GM15510 (cell line): Measurements from ENCODE around the gene PDE4B.

ENCODE experiments used
- POLR2A ChIP-seq: IDR thresholded peaks from 3 replicates; pipeline ENCODE4 v1.6.1; 2011; ENCODE audit warnings: borderline replicate concordance; ENCODE audit not compliant: insufficient read length; ENCODE audit errors: extremely low read depth

Gene PDE4B

GRCh38 chr1:66281808-66282207 is 489.1 kb downstream of the PDE4B start:
- no peak for TF ChIP-seq POLR2A

DNA sequence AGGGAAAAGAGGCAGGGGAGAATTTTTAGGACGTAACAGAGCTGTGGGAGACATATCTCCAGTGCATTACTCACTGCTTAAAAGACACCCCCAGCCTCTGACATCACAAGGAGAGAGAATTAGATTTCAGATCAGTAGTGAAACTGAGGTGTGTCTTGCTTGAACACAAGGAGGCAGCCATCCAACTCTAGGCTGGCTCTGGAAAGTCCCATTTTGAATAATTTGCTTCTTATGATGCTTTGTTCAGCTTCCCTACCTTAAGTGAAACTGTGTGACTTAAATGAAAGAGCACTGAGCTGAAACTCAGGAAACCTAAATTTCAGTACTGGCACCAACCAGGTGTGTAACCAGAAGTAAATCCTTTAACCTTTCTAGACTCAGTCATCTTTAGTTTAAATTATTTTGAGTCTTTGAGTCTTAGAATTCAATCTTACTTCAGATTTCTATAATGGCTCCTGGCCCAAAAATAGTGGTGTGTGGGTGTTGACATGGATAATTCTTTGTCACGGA is 489.7 kb downstream of the PDE4B start:
- no peak for TF ChIP-seq POLR2A

DNA sequence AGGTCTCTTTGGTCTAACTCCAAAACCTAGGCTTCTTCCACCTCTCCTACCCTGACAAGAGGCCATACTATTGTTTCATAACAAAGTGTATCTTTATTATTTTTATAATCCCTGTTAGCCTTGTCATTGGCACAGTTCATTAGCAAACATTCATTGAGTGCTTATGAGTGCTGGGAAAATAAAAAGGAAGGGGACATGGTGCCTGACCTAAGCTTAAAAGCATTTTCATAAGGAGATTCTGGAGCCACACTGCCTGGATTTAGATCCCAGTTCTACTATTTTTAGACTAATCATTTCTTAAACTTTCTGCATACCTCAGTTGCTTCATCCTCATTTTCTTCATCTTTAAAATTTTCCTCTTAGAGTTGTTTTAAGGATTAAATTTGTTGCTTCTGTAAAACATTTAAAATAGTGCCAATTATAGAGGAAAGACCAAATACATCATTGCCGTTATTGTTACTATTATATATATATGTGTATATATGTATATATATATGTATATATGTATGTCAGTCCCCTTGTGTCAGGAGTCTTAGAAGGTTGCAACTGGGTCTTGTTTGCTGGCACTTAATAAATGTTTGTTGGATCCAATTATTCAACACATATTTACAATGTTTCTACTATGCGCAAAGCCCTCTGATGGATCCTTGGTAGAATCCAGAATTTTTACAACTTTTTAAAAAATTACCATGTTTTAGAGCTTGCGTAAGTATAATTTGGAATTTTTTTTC is 490.4 kb downstream of the PDE4B start:
- no peak for TF ChIP-seq POLR2A

GRCh38 chr1:66283622-66284041 is 490.9 kb downstream of the PDE4B start:
- TF ChIP-seq POLR2A: no peak

DNA sequence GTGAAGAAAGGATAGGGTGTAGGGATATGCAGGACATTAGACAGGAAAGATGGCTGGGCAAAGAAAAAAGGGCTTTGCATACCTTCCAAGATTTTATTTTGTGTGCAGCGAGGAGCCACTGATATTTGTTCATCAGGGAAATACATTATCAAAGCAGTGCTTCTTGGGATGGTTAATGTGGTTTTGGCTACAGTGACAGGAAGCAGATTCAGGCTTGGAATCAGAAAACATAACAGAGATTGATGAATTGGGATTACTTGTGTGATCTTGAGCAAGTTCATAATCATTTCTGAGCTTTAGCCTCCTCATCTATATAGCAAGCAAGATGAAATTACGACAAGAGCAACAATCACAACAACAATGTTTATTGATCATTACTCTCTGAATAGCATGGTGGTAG is 492.1 kb downstream of the PDE4B start:
- TF ChIP-seq POLR2A: no peak

DNA sequence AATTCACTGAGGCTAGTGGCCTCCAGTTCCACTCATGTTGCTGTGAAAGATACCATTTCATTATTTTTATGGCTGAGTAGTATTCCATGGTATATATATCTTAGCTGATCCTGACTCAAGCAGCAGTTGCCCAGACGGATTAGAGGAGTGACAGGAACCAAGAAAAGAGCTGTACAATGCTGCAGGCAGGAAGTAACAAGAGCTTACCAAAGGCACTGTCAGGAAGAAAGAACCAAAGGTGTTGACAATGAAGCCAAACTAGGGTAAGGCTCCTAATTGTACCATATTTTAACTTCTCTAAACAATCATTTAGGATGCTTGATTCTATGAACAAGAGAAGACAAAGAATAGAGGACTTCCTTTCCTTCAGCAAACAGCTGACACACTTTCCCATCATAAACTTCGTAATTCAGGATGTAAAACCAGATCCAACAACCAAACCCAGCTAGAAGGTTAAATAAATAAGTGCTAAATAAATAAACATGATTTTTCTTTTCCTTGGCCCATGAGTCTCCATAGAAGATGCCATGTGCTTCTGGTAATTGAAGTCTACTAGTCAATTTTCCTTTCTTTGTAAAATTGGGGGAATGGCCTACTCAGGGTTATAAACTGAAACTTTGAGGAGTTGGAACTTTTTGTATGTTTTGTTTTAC is 493.0 kb downstream of the PDE4B start:
- TF ChIP-seq POLR2A: no peak

- TF ChIP-seq POLR2A: no peak
These were observed 493.6 kb downstream of the PDE4B start for GRCh38 chr1:66286307-66286706.

DNA sequence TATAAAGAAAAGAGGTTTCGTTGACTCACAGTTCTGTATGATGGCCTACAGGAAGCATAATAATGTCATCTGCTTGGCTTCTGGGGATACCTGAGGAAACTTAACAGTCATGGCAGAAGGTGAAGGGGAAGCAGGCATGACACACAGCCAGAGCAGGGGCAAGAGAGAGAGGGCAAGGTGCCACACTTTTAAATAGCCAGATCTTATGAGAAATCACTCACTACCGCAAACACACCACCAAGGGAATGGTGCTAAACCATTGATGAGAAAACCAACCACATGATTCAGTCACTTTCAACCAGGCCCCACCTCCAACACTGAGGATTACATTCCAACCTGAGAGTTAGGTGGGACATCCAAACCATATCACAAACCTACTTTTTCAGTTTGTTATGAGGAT is 495.4 kb downstream of the PDE4B start:
- no peak for TF ChIP-seq POLR2A

DNA sequence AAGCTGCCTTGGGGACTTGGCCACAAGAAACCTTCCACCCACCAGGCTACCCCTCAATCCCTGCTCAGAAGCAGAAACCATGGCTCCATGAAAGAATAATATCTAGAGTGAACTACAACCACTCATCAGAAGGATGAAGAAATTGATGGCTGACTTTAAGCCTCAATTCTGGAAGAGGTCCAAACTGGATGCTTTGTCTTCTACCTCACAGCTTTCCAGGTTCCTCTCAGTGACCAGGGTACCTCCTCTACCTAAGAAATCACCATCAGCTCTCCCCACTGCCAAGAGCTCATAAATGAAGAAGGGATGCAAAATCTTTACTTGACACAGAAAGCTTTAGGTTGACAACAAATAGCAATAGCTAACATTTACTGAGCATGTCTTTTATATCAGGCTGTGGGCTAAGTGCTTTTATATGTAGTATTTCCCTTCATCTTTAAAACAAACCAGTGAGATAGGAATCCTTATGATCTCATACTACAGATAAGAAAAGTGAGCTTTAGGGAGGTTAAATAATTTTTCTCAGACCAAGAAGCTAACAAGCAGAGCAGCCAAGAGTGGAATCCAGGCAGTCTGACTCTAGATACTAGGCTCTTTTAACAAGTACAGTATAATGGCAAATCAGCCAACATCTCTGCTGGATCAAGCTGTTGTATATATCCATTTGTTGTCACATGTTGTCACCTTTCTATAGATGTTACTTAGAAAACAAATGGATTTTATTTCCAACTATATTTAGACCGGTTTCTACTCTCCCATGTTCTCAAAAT is 498.3 kb downstream of the PDE4B start:
- no peak for TF ChIP-seq POLR2A

GRCh38 chr1:66291531-66291864 is 498.8 kb downstream of the PDE4B start:
- no peak for TF ChIP-seq POLR2A

- TF ChIP-seq POLR2A: no peak
These were observed 499.6 kb downstream of the PDE4B start for GRCh38 chr1:66292305-66292704.

GRCh38 chr1:66292944-66293343 is 500.2 kb downstream of the PDE4B start:
- no peak for TF ChIP-seq POLR2A

DNA sequence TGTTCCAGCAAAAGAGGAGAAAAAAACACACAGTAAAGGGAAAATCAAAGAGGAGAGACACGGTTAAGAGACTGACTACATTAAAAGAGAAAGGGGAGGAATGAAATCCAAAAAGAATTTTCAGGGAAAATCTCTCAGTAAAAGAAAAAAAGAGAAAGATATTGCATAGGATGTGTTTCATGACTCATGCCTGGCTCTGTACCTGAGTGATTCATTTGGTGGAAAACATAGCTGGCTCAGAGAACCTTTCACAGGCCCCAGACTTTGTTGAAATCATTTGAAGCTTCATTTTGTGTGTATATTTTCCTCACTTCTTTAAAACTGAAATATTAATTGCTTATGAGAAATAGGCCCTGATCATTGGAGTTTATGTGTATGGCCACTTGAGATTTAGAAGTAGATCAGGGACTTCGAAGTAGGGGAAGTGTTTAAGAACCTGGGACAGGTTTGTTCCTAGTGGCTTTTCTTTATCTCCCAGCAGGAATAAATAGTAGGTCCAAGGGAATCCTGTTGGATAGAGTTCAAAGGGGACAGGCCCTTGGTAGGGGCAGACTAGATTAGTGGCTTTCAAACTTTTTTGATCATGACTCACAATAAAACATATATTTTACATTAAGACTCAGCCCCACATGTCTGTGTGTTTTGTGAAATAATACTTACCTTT is 502.1 kb downstream of the PDE4B start:
- no peak for TF ChIP-seq POLR2A

- TF ChIP-seq POLR2A: no peak
These were observed 503.1 kb downstream of the PDE4B start for GRCh38 chr1:66295803-66296202.

DNA sequence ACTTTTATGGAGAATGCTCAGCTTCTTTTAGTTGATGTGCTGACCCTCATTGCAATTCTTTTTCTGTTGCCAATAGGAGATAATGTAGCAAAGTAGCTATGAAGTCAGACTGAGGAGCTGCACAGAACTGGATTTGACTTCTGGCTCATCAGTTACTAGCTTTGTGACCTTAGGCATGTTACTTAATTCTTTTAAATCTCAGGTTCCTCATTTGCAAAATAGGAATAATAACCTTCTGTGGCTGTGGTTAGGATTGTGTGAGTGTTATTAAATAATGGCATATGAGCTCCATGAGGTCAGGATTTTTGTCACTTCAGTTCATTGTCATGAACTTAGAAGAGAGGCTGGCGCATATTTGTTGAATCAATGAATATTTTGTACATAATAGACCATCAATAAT is 503.7 kb downstream of the PDE4B start:
- no peak for TF ChIP-seq POLR2A
